Measurements from ENCODE around the gene KLHL26. TPM values are rescaled to one million over a fixed set of nuclear protein-coding genes. Genes with fewer than 3 reads are reported as not detected.

The KLHL26 gene, protein sequence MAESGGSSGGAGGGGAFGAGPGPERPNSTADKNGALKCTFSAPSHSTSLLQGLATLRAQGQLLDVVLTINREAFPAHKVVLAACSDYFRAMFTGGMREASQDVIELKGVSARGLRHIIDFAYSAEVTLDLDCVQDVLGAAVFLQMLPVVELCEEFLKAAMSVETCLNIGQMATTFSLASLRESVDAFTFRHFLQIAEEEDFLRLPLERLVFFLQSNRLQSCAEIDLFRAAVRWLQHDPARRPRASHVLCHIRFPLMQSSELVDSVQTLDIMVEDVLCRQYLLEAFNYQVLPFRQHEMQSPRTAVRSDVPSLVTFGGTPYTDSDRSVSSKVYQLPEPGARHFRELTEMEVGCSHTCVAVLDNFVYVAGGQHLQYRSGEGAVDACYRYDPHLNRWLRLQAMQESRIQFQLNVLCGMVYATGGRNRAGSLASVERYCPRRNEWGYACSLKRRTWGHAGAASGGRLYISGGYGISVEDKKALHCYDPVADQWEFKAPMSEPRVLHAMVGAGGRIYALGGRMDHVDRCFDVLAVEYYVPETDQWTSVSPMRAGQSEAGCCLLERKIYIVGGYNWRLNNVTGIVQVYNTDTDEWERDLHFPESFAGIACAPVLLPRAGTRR
- 10 to 100 TPM; 13.4 to 14.8 TPM for total RNA-seq
- polyA plus RNA-seq, result 1 to 10 TPM; 4.4 to 7.8 TPM

DNA sequence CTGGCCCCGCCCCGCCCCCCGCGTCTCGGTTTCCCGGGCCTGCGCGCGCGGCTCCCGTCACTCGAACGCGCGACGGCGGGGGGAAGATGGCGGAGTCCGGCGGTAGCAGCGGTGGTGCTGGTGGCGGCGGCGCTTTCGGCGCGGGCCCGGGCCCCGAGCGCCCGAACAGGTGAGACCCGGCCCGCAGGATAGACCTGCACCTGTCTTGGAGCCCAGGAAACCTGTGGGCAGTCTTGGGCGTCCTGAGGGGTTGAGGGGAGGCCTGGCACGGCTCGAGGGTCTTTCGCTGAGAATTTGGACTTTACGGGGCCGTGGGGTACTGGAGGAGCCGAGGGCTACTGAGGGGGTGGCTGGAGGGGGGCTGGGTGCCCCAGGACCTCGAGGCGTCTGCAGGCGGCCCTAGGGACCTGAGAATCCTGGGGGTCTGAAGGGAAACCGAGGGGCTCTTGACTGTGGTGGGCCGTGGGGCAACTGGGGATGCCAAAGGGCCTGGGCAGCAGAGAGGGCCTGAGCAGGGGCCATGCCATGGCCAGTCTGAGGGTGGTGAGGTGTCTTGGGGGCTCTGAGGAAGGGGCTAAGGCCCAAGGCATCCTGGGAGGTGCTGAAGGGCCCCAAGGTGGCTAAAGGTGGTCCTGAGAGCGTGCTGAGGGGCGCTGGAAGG, at the start of gene KLHL26:
Gene KLHL26 (plus strand): TSS at position 60 of the 661 bp plus-strand sequence. CDS start 27 bp downstream, at position 87.
- ChIA-PET CTCF (ENCODE audit: partially characterized antibody) (no interaction called here), POLR2A (ENCODE audit: partially characterized antibody) (no interaction called here)
- Mint-ChIP-seq H3K9me3 (no peaks in the 10 kb centered on the region), H3K4me3 (peak within 1 kb of the TSS; percentile 84 to 90 (median 88)), H3K4me1 (peaks cover 21 to 45% (median 33%) of the 10 kb centered on the region in 4 donors), H3K27ac (peak within 1 kb of the TSS; percentile 77 to 96 (median 94)), H3K27me3 (peaks cover 0 to 2% of the 10 kb centered on the region in 2 donors), H3K36me3 (no peaks in the 10 kb centered on the region)
- Histone ChIP-seq H3K36me3 (ENCODE audit: insufficient read depth, low read length) (no peaks in the 10 kb centered on the region), H3K27ac (ENCODE audit: low read depth, low read length) (peak within 1 kb of the TSS; percentile 84), H3K4me3 (ENCODE audit: low read length in 2 of 2) (peak within 1 kb of the TSS; percentile 47 to 82), H3K9me3 (ENCODE audit: control insufficient read depth in 1 of 2, low read length in 2 of 2) (no peaks in the 10 kb centered on the region), H3K27me3 (ENCODE audit: insufficient read depth, low read length) (no peaks in the 10 kb centered on the region), H3K4me1 (ENCODE audit: insufficient read depth, low read length) (peaks cover 24% of the 10 kb centered on the region)
- DNase-seq, result no peak
- intact Hi-C loops (cut with micrococcal nuclease), result loop anchor here (1.0 to 5.0 kb wide), 10 partner anchors 26 to 432 kb away; partner anchors contain the start of genes COPE, CRTC1, DDX49 and ELL

DNA sequence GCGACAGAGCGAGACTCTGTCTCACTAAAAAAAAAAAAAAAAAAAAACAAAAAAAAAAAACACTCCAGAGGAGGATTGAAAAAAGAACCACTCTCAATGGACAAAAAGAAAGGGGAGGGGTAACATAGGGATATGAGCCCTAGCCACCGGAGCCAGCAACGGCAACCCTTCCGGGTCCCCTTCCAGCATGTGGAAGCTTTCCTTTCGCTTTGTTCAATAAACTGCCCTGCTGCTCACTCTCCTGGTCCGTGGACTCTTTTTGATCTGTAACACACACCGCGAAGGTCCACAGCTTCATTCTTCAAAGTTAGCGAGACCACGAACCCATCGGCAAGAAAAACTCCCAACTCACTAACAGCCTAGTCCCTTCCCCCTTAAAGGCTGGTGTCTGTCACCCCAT, 49.3 kb upstream of the KLHL26 start:
- peak overlapping the region; percentile 67 for H3K27ac ChIP-seq (ENCODE audit: low read depth, low read length)
- intact Hi-C loops (cut with micrococcal nuclease), result loop anchor here (5.0 kb wide), 1 partner anchor 110 kb away; no protein-coding TSS in a partner anchor
- no peaks in the 10 kb centered on the region for H3K27me3 Mint-ChIP-seq
- H3K4me3 ChIP-seq (ENCODE audit: low read length in 2 of 2), result no peak overlapping the region
- H3K4me3 Mint-ChIP-seq, result peak overlapping the region in 6 of 8 donors; percentile 5 to 93 (median 42)
- H3K27ac Mint-ChIP-seq, result peak overlapping the region in 6 of 7 donors; percentile 43 to 93 (median 84)
- no peak for DNase-seq
- ChIA-PET POLR2A (ENCODE audit: partially characterized antibody) (interaction anchor here (0.8 to 6.3 kb wide), 15 partner anchors 9 to 504 kb away, joined by 3 to 122 read pairs (median 6); partner anchors contain the start of genes COPE, CRLF1, DDX49 and ELL), CTCF (ENCODE audit: partially characterized antibody) (interaction anchor here (0.7 to 4.9 kb wide), 16 partner anchors 15 to 318 kb away, joined by 3 to 58 read pairs (median 8); partner anchors contain the start of genes ELL, FKBP8, KXD1 and UBA52)
- no peaks in the 10 kb centered on the region for H3K27me3 ChIP-seq (ENCODE audit: insufficient read depth, low read length)
- H3K9me3 Mint-ChIP-seq, result no peaks in the 10 kb centered on the region
- no peaks in the 10 kb centered on the region for H3K9me3 ChIP-seq (ENCODE audit: control insufficient read depth in 1 of 2, low read length in 2 of 2)
- peaks cover 18 to 43% (median 32%) of the 10 kb centered on the region in 4 donors for H3K4me1 Mint-ChIP-seq
- H3K36me3 ChIP-seq (ENCODE audit: insufficient read depth, low read length), result peaks cover 4% of the 10 kb centered on the region
- peaks cover 0 to 5% of the 10 kb centered on the region in 2 donors for H3K36me3 Mint-ChIP-seq
- H3K4me1 ChIP-seq (ENCODE audit: insufficient read depth, low read length), result peaks cover 34% of the 10 kb centered on the region

DNA sequence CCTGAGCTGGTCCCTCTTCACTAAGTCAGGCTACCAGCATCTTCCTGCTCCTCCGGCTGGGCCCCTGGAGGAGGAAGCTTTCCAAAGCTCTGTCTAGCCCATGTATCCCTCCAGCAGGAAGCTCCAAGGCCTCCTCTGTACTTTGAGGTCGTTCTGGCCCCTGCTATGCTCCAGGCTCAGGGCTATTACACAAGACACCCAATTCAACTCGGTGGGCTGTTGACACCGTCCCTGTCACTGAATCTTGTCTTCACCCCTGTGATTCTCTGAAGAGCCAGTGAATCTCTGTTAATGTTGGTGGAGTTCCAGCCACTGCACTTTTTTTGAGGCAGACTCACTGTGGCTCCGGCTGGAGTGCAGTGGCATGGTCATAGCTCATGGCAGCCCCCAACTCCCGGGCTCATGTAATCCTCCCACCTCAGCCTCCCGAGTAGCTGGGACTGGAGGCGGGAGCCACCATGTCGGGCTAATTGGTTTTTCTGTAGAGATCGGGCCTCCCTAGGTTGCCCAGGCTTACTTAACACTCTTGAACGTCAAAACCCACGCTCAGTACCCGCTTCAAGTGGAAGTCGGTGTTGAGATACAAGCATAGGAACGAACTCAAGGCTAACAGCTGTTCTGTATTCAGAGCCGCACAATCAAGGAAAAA, 48.7 kb upstream of the KLHL26 start:
- Mint-ChIP-seq H3K9me3 (no peaks in the 10 kb centered on the region), H3K4me3 (peak overlapping the region; percentile 82 to 93 (median 88)), H3K27me3 (no peaks in the 10 kb centered on the region), H3K27ac (peak overlapping the region; percentile 80 to 96 (median 92)), H3K36me3 (peaks cover 0 to 5% of the 10 kb centered on the region in 2 donors), H3K4me1 (peaks cover 18 to 43% (median 32%) of the 10 kb centered on the region in 4 donors)
- peak overlapping the region; percentile 67 for H3K27ac ChIP-seq (ENCODE audit: low read depth, low read length)
- H3K27me3 ChIP-seq (ENCODE audit: insufficient read depth, low read length), result no peaks in the 10 kb centered on the region
- H3K36me3 ChIP-seq (ENCODE audit: insufficient read depth, low read length), result peaks cover 4% of the 10 kb centered on the region
- peak overlapping the region; percentile 47 to 79 for H3K4me3 ChIP-seq (ENCODE audit: low read length in 2 of 2)
- intact Hi-C loops (cut with micrococcal nuclease), result loop anchor here (1.0 to 5.0 kb wide), 2 partner anchors 17 to 111 kb away; partner anchors contain the start of gene UBA52
- ChIA-PET POLR2A (ENCODE audit: partially characterized antibody) (interaction anchor here (0.8 to 6.3 kb wide), 32 partner anchors 10 to 841 kb away, joined by 3 to 122 read pairs (median 6); partner anchors contain the start of genes COPE, CRLF1, DDX49 and ELL), CTCF (ENCODE audit: partially characterized antibody) (interaction anchor here (0.9 to 4.9 kb wide), 22 partner anchors 14 to 319 kb away, joined by 3 to 58 read pairs (median 7); partner anchors contain the start of genes ELL, FKBP8, KXD1 and UBA52)
- DNase-seq, result no peak
- no peaks in the 10 kb centered on the region for H3K9me3 ChIP-seq (ENCODE audit: control insufficient read depth in 1 of 2, low read length in 2 of 2)
- peaks cover 34% of the 10 kb centered on the region for H3K4me1 ChIP-seq (ENCODE audit: insufficient read depth, low read length)

DNA sequence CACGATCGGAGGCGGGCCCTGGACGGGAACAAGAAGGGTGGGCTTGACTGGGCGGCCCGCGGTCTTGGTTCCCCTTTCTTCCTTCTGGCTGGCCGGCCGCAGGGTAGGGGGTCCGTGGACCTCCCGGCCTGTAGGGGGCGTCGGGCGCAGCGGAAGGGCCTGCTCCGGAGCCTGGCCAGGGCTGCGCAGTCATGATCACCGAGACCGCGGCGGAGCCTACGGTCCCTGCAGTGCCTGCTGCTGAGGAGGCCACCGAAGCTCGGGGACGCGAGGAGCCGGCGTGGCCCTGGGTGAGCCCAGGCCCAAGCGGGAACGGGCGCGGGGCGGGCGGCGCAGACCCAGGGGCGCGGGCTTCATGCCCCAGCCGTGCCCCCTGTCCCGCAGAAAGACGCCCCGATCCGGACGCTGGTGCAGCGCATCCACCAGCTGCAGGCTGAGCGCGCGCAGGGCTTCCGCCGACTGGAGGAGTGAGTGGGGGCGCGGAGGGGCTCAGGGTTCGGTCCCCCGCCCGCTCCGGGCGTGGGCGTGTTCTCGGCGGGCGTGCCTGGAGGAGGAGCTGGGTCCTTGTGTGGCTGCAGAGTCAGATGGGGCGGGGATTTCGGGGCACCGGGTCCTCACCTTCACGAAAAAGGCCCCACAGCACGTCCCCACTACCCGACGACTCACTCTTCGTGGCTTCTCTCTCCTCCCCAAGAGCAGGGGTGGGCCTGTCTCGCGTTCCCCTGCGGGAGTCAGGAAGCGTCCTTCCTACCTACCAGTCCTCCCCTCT, 48.0 kb upstream of the KLHL26 start, which contains the start of gene REX1BD:
Gene REX1BD (plus strand): TSS at position 188 of the 769 bp plus-strand sequence. CDS start 4 bp downstream, at position 192.
- peaks cover 4% of the 10 kb centered on the region for H3K36me3 ChIP-seq (ENCODE audit: insufficient read depth, low read length)
- peak; percentile 86 to 95 (median 87) for DNase-seq
- Mint-ChIP-seq H3K27me3 (no peaks in the 10 kb centered on the region), H3K27ac (peak within 1 kb of the TSS; percentile 83 to 96 (median 92)), H3K36me3 (peaks cover 0 to 6% of the 10 kb centered on the region in 2 donors), H3K4me1 (peaks cover 21 to 48% (median 35%) of the 10 kb centered on the region in 4 donors), H3K9me3 (no peaks in the 10 kb centered on the region), H3K4me3 (peak within 1 kb of the TSS; percentile 82 to 93 (median 89))
- intact Hi-C loops (cut with micrococcal nuclease), result loop anchor here (1.0 to 5.0 kb wide), 6 partner anchors 17 to 331 kb away; partner anchors contain the start of genes COPE, DDX49 and UBA52
- H3K27ac ChIP-seq (ENCODE audit: low read depth, low read length), result peak within 1 kb of the TSS; percentile 67
- ChIA-PET CTCF (ENCODE audit: partially characterized antibody) (interaction anchor here (0.9 to 4.9 kb wide), 35 partner anchors 8 to 270 kb away, joined by 3 to 58 read pairs (median 5); partner anchors contain the start of genes ELL, FKBP8, KXD1 and TMEM59L), POLR2A (ENCODE audit: partially characterized antibody) (interaction anchor here (0.7 to 6.3 kb wide), 39 partner anchors 10 to 841 kb away, joined by 3 to 122 read pairs (median 5); partner anchors contain the start of genes COPE, DDX49, ELL and FKBP8)
- no peaks in the 10 kb centered on the region for H3K27me3 ChIP-seq (ENCODE audit: insufficient read depth, low read length)
- no peaks in the 10 kb centered on the region for H3K9me3 ChIP-seq (ENCODE audit: control insufficient read depth in 1 of 2, low read length in 2 of 2)
- peaks cover 36% of the 10 kb centered on the region for H3K4me1 ChIP-seq (ENCODE audit: insufficient read depth, low read length)
- peak within 1 kb of the TSS; percentile 47 to 79 for H3K4me3 ChIP-seq (ENCODE audit: low read length in 2 of 2)

DNA sequence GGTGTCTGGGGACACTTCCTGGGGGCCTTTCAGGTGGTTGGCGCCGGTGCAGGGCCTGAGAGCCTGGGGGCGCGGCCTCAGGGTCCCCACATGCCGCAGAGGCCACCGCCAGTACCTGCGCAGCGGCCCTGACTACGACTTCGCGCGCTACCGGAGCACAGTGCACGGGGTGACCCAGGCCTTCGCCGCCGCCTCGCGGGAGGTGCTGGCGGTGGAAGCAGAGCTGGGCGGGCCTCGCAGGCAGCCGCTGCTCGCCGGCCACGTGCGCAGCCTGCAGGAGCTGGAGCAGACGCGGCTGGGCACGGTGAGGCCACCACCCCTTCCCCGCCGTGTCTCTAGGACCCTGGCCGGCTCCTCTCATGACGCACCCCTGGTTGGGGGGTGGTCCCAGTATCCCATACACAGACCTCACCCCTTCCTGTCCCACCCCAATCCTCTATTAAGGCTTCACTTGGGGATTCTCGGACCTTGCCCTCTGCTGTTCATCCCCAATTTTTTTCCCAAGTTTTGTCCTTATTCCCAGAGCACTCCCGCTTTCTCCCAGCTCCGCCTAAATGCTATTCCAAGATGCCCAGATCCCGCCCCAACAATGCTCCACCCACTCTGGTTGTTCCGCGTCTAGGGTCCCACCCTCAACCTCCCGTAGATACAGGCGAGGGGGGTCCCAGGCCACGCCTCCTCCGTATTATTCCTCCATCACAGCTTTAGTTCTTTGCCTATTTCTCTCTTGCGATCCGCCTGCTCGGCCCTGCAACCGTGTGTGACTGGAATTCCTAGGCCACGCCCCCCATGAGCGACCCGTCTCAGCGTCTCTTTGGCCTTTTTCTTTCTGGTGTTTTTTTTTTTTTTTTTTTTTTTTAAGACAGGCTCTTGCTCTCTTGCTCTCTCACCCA, 47.2 kb upstream of the KLHL26 start:
- peak in 4 of 5 donors; percentile 44 to 80 (median 76) for DNase-seq
- Mint-ChIP-seq H3K4me1 (peaks cover 22 to 50% (median 37%) of the 10 kb centered on the region in 4 donors), H3K36me3 (peaks cover 0 to 6% of the 10 kb centered on the region in 2 donors), H3K4me3 (peak overlapping the region; percentile 82 to 93 (median 89)), H3K9me3 (no peaks in the 10 kb centered on the region), H3K27me3 (no peaks in the 10 kb centered on the region), H3K27ac (peak overlapping the region; percentile 83 to 96 (median 92))
- Histone ChIP-seq H3K9me3 (ENCODE audit: control insufficient read depth in 1 of 2, low read length in 2 of 2) (no peaks in the 10 kb centered on the region), H3K27ac (ENCODE audit: low read depth, low read length) (peak overlapping the region; percentile 67), H3K27me3 (ENCODE audit: insufficient read depth, low read length) (no peaks in the 10 kb centered on the region), H3K4me3 (ENCODE audit: low read length in 2 of 2) (peak overlapping the region; percentile 47 to 79), H3K4me1 (ENCODE audit: insufficient read depth, low read length) (peaks cover 39% of the 10 kb centered on the region), H3K36me3 (ENCODE audit: insufficient read depth, low read length) (peaks cover 4% of the 10 kb centered on the region)
- POLR2A ChIA-PET (ENCODE audit: partially characterized antibody), result interaction anchor here (0.6 to 6.3 kb wide), 33 partner anchors 13 to 842 kb away, joined by 3 to 122 read pairs (median 6); partner anchors contain the start of genes COPE, DDX49, ELL and FKBP8
- intact Hi-C loops (cut with micrococcal nuclease), result loop anchor here (1.0 to 5.0 kb wide), 5 partner anchors 45 to 330 kb away; partner anchors contain the start of genes COPE and DDX49
- CTCF ChIA-PET (ENCODE audit: partially characterized antibody), result interaction anchor here (0.9 to 4.9 kb wide), 32 partner anchors 9 to 269 kb away, joined by 3 to 58 read pairs (median 5); partner anchors contain the start of genes ELL, FKBP8, KXD1 and TMEM59L

Data from CD4-positive, alpha-beta memory T cell (primary cell).